Measurements from ENCODE around the gene MAGI2. TPM values are rescaled to one million over a fixed set of nuclear protein-coding genes. Genes with fewer than 3 reads are reported as not detected.

The MAGI2 gene
- total RNA-seq, 1 experiment from 2014 or later: 0.22 TPM

- Histone ChIP-seq H3K9me3 (ENCODE audit: control insufficient read depth in 1 of 2, insufficient read depth in 1 of 2, low read depth in 1 of 2, low read length in 2 of 2) (no peaks in the 10 kb centered on the region), H3K9me2 (ENCODE audit: insufficient read depth) (no peaks in the 10 kb centered on the region), H4K20me1 (ENCODE audit: insufficient read depth) (no peaks in the 10 kb centered on the region), H3K79me2 (ENCODE audit: insufficient read depth, low read length) (no peaks in the 10 kb centered on the region), H3K27ac (ENCODE audit: low read depth, low read length) (no peak overlapping the region), H3K4me2 (ENCODE audit: low read length) (no peak overlapping the region), H3K4me3 (replicated peaks in 1 of 2; ENCODE audit: low read depth in 1 of 2, low read length in 2 of 2) (no peak overlapping the region), H3K4me1 (ENCODE audit: control insufficient read depth in 1 of 2, insufficient read depth in 2 of 2, low read length in 2 of 2) (no peaks in the 10 kb centered on the region), H3K9ac (ENCODE audit: low read length) (no peak overlapping the region), H3K27me3 (ENCODE audit: insufficient read depth, low read length) (no peaks in the 10 kb centered on the region), H3K36me3 (ENCODE audit: control insufficient read depth in 1 of 2, insufficient read depth in 2 of 2, low read length in 2 of 2) (no peaks in the 10 kb centered on the region), H2AFZ (ENCODE audit: low read depth, low read length, poor library complexity, severe bottlenecking) (no peak overlapping the region)
- no TSS peak for BruUV-seq (replicated peaks)
- ChIA-PET CTCF (no interaction called here), POLR2A (no interaction called here), RAD21 (ENCODE audit: low non-redundant PET in 1 of 2, low total read pairs in 2 of 2, uncharacterized antibody in 2 of 2, unreplicated experiment in 2 of 2) (no interaction called here)
- no peak for TF ChIP-seq FOSL1 (IDR thresholded peaks at IDR 0.05; ENCODE audit: low read depth)
- TF ChIP-seq EZH2phosphoT487 (IDR thresholded peaks at IDR 0.05; ENCODE audit: borderline replicate concordance): no peak
- no peak for TF ChIP-seq ATF3 (IDR thresholded peaks at IDR 0.05)
- TF ChIP-seq EGR1 (IDR thresholded peaks at IDR 0.05; ENCODE audit: low read depth): no peak
- TF ChIP-seq REST (IDR thresholded peaks at IDR 0.05; ENCODE audit: low read depth): no peak
- TF ChIP-seq SP1 (IDR thresholded peaks at IDR 0.05; ENCODE audit: low read depth): no peak
- TF ChIP-seq MAX (IDR thresholded peaks at IDR 0.05): no peak
- TF ChIP-seq CBX3 (IDR thresholded peaks at IDR 0.05; ENCODE audit: low read depth): no peak
- no peak for TF ChIP-seq EZH2 (IDR thresholded peaks at IDR 0.05)
- TF ChIP-seq RAD21 (IDR thresholded peaks at IDR 0.05; ENCODE audit: low read depth): no peak
- TF ChIP-seq ZBTB33 (IDR thresholded peaks at IDR 0.05; ENCODE audit: extremely low read depth, insufficient replicate concordance, low read length): no peak
- no peak for TF ChIP-seq CEBPB (IDR thresholded peaks at IDR 0.05; ENCODE audit: low read depth)
- no peak for TF ChIP-seq JUND (IDR thresholded peaks at IDR 0.05)
- TF ChIP-seq TCF7L2 (IDR thresholded peaks at IDR 0.05; ENCODE audit: borderline replicate concordance, extremely low read depth, insufficient read depth, insufficient read length): no peak
- no peak for TF ChIP-seq POLR2AphosphoS5 (IDR thresholded peaks at IDR 0.05; ENCODE audit: low read depth, low read length)
- TF ChIP-seq YY1 (IDR thresholded peaks at IDR 0.05; ENCODE audit: extremely low read depth, insufficient replicate concordance, low read depth, low read length): no peak
- TF ChIP-seq SRF (IDR thresholded peaks at IDR 0.05; ENCODE audit: low read depth): no peak
- TF ChIP-seq POLR2A (IDR thresholded peaks at IDR 0.05; ENCODE audit: borderline replicate concordance, extremely low read depth, insufficient read depth, insufficient read length): no peak
- TF ChIP-seq CTCF (IDR thresholded peaks at IDR 0.05 in 2 of 3, conservative IDR thresholded peaks at IDR 0.05 in 1 of 3; ENCODE audit: borderline replicate concordance in 1 of 3, insufficient read depth in 1 of 3, low read depth in 2 of 3, low read length in 2 of 3): no peak
- no peak for TF ChIP-seq SIN3A (IDR thresholded peaks at IDR 0.05; ENCODE audit: low read depth)
- ATAC-seq (no peak), DNase-seq (ENCODE audit: low read depth, low spot score) (no peak)
- intact Hi-C loops (cut with micrococcal nuclease): no loop called here
These were observed 255 bp downstream of the MAGI2 start for GRCh38 chr7:79453266-79453557.
